Measurements from ENCODE around the gene PLCB1. TPM values are rescaled to one million over a fixed set of nuclear protein-coding genes. Genes with fewer than 3 reads are reported as not detected.

The PLCB1 gene
- total and polyA plus RNA-seq, 2 of the 4 experiments (the other 2 are of a cell fraction): 5.6 to 16.1 TPM

- Histone ChIP-seq H2BK20ac (ENCODE audit: low read depth, low read length) (no peak overlapping the region), H3K9ac (ENCODE audit: low read depth, low read length) (no peak overlapping the region), H3K27me3 (ENCODE audit: control insufficient read depth, insufficient read depth, low read length) (no peaks in the 10 kb centered on the region), H4K5ac (ENCODE audit: low read depth, low read length) (no peak overlapping the region), H3K4ac (ENCODE audit: low read depth, low read length) (no peak overlapping the region), H3K36me3 (ENCODE audit: control insufficient read depth, insufficient read depth, low read length) (no peaks in the 10 kb centered on the region), H4K8ac (ENCODE audit: low read depth in 2 of 2, low read length in 2 of 2) (no peak overlapping the region), H3K56ac (ENCODE audit: extremely low read depth, insufficient read depth, low read length) (no peak overlapping the region), H3K23ac (ENCODE audit: low read depth, low read length) (no peak overlapping the region), H3K4me2 (ENCODE audit: low read depth, low read length) (no peak overlapping the region), H3K18ac (ENCODE audit: low read depth, low read length) (no peak overlapping the region), H2AK5ac (ENCODE audit: low read depth, low read length) (no peak overlapping the region), H3K4me3 (ENCODE audit: insufficient read depth, low read depth, low read length) (no peak overlapping the region), H3K27ac (ENCODE audit: insufficient read depth, low read length) (no peak overlapping the region), H4K20me1 (ENCODE audit: insufficient read depth, low read length) (no peaks in the 10 kb centered on the region), H2AFZ (replicated peaks; ENCODE audit: low read length, poor library complexity) (no peak overlapping the region), H3K4me1 (ENCODE audit: control insufficient read depth, insufficient read depth, low read length) (no peaks in the 10 kb centered on the region), H3K9me3 (ENCODE audit: control insufficient read depth, insufficient read depth, low read length) (no peaks in the 10 kb centered on the region), H3K14ac (replicated peaks; ENCODE audit: low read depth, low read length) (no peak overlapping the region), H2BK15ac (ENCODE audit: low read depth, low read length) (no peak overlapping the region), H4K91ac (ENCODE audit: insufficient read depth, low read depth, low read length) (no peak overlapping the region), H2BK5ac (ENCODE audit: low read depth, low read length, poor library complexity, severe bottlenecking) (no peak overlapping the region), H3K79me1 (ENCODE audit: low read depth in 1 of 2, low read length in 2 of 2) (no peaks in the 10 kb centered on the region), H2BK120ac (ENCODE audit: low read depth, low read length) (no peak overlapping the region), H2AK9ac (replicated peaks; ENCODE audit: low read depth, low read length, poor library complexity) (no peak overlapping the region), H3K9me1 (ENCODE audit: insufficient read depth, low read length) (no peaks in the 10 kb centered on the region)
- intact Hi-C loops (cut with micrococcal nuclease): no loop called here
- no TSS peak for BruUV-seq (replicated peaks)
- TF ChIP-seq MAZ (IDR thresholded peaks at IDR 0.05; ENCODE audit: borderline replicate concordance, low read depth, low read length): no peak
- TF ChIP-seq NFE2L2 (IDR thresholded peaks at IDR 0.05; ENCODE audit: low read depth, low read length): no peak
- no peak for TF ChIP-seq CHD1 (IDR thresholded peaks at IDR 0.05; ENCODE audit: low read depth, low read length)
- TF ChIP-seq RCOR1 (IDR thresholded peaks at IDR 0.05; ENCODE audit: insufficient replicate concordance, low read length): no peak
- TF ChIP-seq ELK1 (IDR thresholded peaks at IDR 0.05; ENCODE audit: borderline replicate concordance, low read depth, low read length): no peak
- no peak for TF ChIP-seq BHLHE40 (IDR thresholded peaks at IDR 0.05; ENCODE audit: low read depth, low read length)
- no peak for TF ChIP-seq FOS (IDR thresholded peaks at IDR 0.05; ENCODE audit: low read depth, low read length)
- no peak for TF ChIP-seq CEBPB (IDR thresholded peaks at IDR 0.05; ENCODE audit: low read depth, low read length)
- TF ChIP-seq MAFK (IDR thresholded peaks at IDR 0.05; ENCODE audit: low read depth, low read length): no peak
- no peak for TF ChIP-seq MXI1 (IDR thresholded peaks at IDR 0.05; ENCODE audit: borderline replicate concordance, low read depth, low read length)
- TF ChIP-seq RAD21 (IDR thresholded peaks at IDR 0.05; ENCODE audit: low read length): no peak
- TF ChIP-seq SMC3 (IDR thresholded peaks at IDR 0.05; ENCODE audit: low read depth, low read length): no peak
- TF ChIP-seq RFX5 (IDR thresholded peaks at IDR 0.05; ENCODE audit: low read depth, low read length): no peak
- TF ChIP-seq CTCF (conservative IDR thresholded peaks at IDR 0.05; ENCODE audit: low read depth, low read length): no peak
- TF ChIP-seq USF2 (IDR thresholded peaks at IDR 0.05; ENCODE audit: low read depth, low read length): no peak
- TF ChIP-seq POLR2A (IDR thresholded peaks at IDR 0.05; ENCODE audit: low read depth, low read length): no peak
- DNase-seq (no peak), ATAC-seq (ENCODE audit: low read depth) (no peak)
- dilution Hi-C loops (cut with HindIII; ENCODE audit: low sequenced_read_pairs, unreplicated experiment): no loop called here
- POLR2A ChIA-PET (ENCODE audit: unreplicated experiment): no interaction called here
- CTCF ChIA-PET: interaction anchor here (0.6 kb wide), 1 partner anchor 46 kb away, joined by 3 read pairs; no protein-coding TSS in a partner anchor
- WGBS, 2 experiments (ENCODE audit: extremely low coverage in 2 of 2, insufficient read length in 1 of 2): no CpG with 5 or more reads among the region's 4 CpGs
- in situ Hi-C loops (cut with MboI; ENCODE audit: low sequenced_read_pairs): loop anchor here (25.0 kb wide), 1 partner anchor 304 kb away; no protein-coding TSS in a partner anchor
These were observed 276.7 kb downstream of the PLCB1 start for GRCh38 chr20:8408587-8409307.
